HEK293 (cell line): ENCODE measurements around the gene KIAA0319L.
A peak's percentile ranks its signal among the peaks of the same experiment; 100 is the strongest.

Experiments
- BCL11B ChIP-seq: fragments of 450-650 bp; formaldehyde crosslinking; IDR thresholded peaks from 2 replicates; pipeline ENCODE4 v1.5.1; 2016; ENCODE audit warnings: low read depth, missing biosample characterization, missing genetic modification characterization
- GLI2 ChIP-seq: fragments of 450-650 bp; formaldehyde crosslinking; IDR thresholded peaks from 2 replicates; pipeline ENCODE4; 2017; ENCODE audit warnings: missing biosample characterization, missing genetic modification characterization, low read depth, borderline replicate concordance
- KLF7 ChIP-seq: fragments of 450-650 bp; formaldehyde crosslinking; IDR thresholded peaks from 2 replicates; pipeline ENCODE4 v1.5.1; 2016; ENCODE audit warnings: missing biosample characterization, missing genetic modification characterization, borderline replicate concordance
- MZF1 ChIP-seq: fragments of 450-650 bp; formaldehyde crosslinking; IDR thresholded peaks from 2 replicates; pipeline ENCODE4 v1.5.1; 2017; ENCODE audit warnings: missing biosample characterization, missing genetic modification characterization, borderline replicate concordance
- PATZ1 ChIP-seq: fragments of 450-650 bp; formaldehyde crosslinking; IDR thresholded peaks from 2 replicates; pipeline ENCODE4 v1.5.1; 2016; ENCODE audit warnings: missing biosample characterization, missing genetic modification characterization
- SP3 ChIP-seq: fragments of 450-650 bp; formaldehyde crosslinking; IDR thresholded peaks from 2 replicates; pipeline ENCODE4 v1.5.1; 2016; ENCODE audit warnings: missing biosample characterization, missing genetic modification characterization
- ZBTB44 ChIP-seq: fragments of 450-650 bp; IDR thresholded peaks from 2 replicates; pipeline ENCODE4 v1.5.1; 2018; ENCODE audit warnings: missing biosample characterization, mild to moderate bottlenecking, missing genetic modification characterization
- ZBTB48 ChIP-seq: fragments of 450-650 bp; formaldehyde crosslinking; IDR thresholded peaks from 2 replicates; pipeline ENCODE4 v1.5.1; 2016; ENCODE audit warnings: missing biosample characterization, missing genetic modification characterization
- ZBTB49 ChIP-seq: fragments of 450-650 bp; formaldehyde crosslinking; IDR thresholded peaks from 2 replicates; pipeline ENCODE4 v1.5.1; 2016; ENCODE audit warnings: missing biosample characterization, missing genetic modification characterization, low read depth
- ZBTB6 ChIP-seq: fragments of 450-650 bp; formaldehyde crosslinking; IDR thresholded peaks from 2 replicates; pipeline ENCODE4 v1.5.1; 2017; ENCODE audit warnings: missing biosample characterization, missing genetic modification characterization
- ZBTB8A ChIP-seq: fragments of 450-650 bp; formaldehyde crosslinking; IDR thresholded peaks from 2 replicates; pipeline ENCODE4 v1.5.1; 2016; ENCODE audit warnings: missing biosample characterization, missing genetic modification characterization
- ZFP37 ChIP-seq: fragments of 450-650 bp; formaldehyde crosslinking; IDR thresholded peaks from 2 replicates; pipeline ENCODE4 v1.5.1; 2016; ENCODE audit warnings: missing biosample characterization, missing genetic modification characterization
- ZFP41 ChIP-seq: fragments of 450-650 bp; formaldehyde crosslinking; IDR thresholded peaks from 2 replicates; pipeline ENCODE4 v1.5.1; 2016; ENCODE audit warnings: missing biosample characterization, missing genetic modification characterization, borderline replicate concordance
- ZFP69B ChIP-seq: fragments of 450-650 bp; formaldehyde crosslinking; IDR thresholded peaks from 2 replicates; pipeline ENCODE4 v1.5.1; 2016; ENCODE audit warnings: missing biosample characterization, missing genetic modification characterization
- ZNF146 ChIP-seq: fragments of 450-650 bp; formaldehyde crosslinking; IDR thresholded peaks from 2 replicates; pipeline ENCODE4 v1.5.1; 2016; ENCODE audit warnings: missing biosample characterization, missing genetic modification characterization
- ZNF239 ChIP-seq: fragments of 450-650 bp; formaldehyde crosslinking; IDR thresholded peaks from 2 replicates; pipeline ENCODE4 v1.5.1; 2016; ENCODE audit warnings: missing biosample characterization, missing genetic modification characterization
- ZNF449 ChIP-seq: fragments of 450-650 bp; formaldehyde crosslinking; IDR thresholded peaks from 2 replicates; pipeline ENCODE4 v1.5.1; 2017; ENCODE audit warnings: missing biosample characterization, mild to moderate bottlenecking, missing genetic modification characterization, moderate library complexity
- ZNF473 ChIP-seq: fragments of 450-650 bp; formaldehyde crosslinking; IDR thresholded peaks from 2 replicates; pipeline ENCODE4 v1.5.1; 2017; ENCODE audit warnings: missing biosample characterization, missing genetic modification characterization
- ZNF488 ChIP-seq: fragments of 450-650 bp; formaldehyde crosslinking; IDR thresholded peaks from 2 replicates; pipeline ENCODE4 v1.5.1; 2016; ENCODE audit warnings: missing biosample characterization, missing genetic modification characterization
- ZNF529 ChIP-seq: fragments of 450-650 bp; formaldehyde crosslinking; IDR thresholded peaks from 2 replicates; pipeline ENCODE4 v1.5.1; 2017; ENCODE audit warnings: missing genetic modification characterization, missing biosample characterization; ENCODE audit not compliant: insufficient replicate concordance
- ZNF555 ChIP-seq: fragments of 450-650 bp; formaldehyde crosslinking; conservative IDR thresholded peaks from 2 replicates; pipeline ENCODE4 v1.5.1; 2017; ENCODE audit warnings: missing biosample characterization, mild to moderate bottlenecking, missing genetic modification characterization, inconsistent platforms
- ZNF560 ChIP-seq: fragments of 450-650 bp; formaldehyde crosslinking; IDR thresholded peaks from 2 replicates; pipeline ENCODE4 v1.5.1; 2017; ENCODE audit warnings: missing biosample characterization, missing genetic modification characterization, borderline replicate concordance
- ZNF610 ChIP-seq: fragments of 450-650 bp; formaldehyde crosslinking; IDR thresholded peaks from 2 replicates; pipeline ENCODE4 v1.5.1; 2016; ENCODE audit warnings: missing biosample characterization, missing genetic modification characterization, borderline replicate concordance
- ZNF623 ChIP-seq: fragments of 450-650 bp; formaldehyde crosslinking; IDR thresholded peaks from 2 replicates; pipeline ENCODE4 v1.5.1; 2016; ENCODE audit warnings: missing biosample characterization, missing genetic modification characterization
- ZNF664 ChIP-seq: fragments of 450-650 bp; formaldehyde crosslinking; IDR thresholded peaks from 2 replicates; pipeline ENCODE4 v1.5.1; 2016; ENCODE audit warnings: missing biosample characterization, missing genetic modification characterization
- ZNF692 ChIP-seq: fragments of 450-650 bp; formaldehyde crosslinking; IDR thresholded peaks from 2 replicates; pipeline ENCODE4 v1.5.1; 2016; ENCODE audit warnings: missing biosample characterization, missing genetic modification characterization
- ZNF76 ChIP-seq: fragments of 450-650 bp; formaldehyde crosslinking; IDR thresholded peaks from 2 replicates; pipeline ENCODE4; 2016; ENCODE audit warnings: low read depth, missing biosample characterization, missing genetic modification characterization, borderline replicate concordance
- ZNF785 ChIP-seq: fragments of 450-650 bp; formaldehyde crosslinking; IDR thresholded peaks from 2 replicates; pipeline ENCODE4 v1.5.1; 2016; ENCODE audit warnings: missing biosample characterization, missing genetic modification characterization
- ZNF837 ChIP-seq: fragments of 450-650 bp; formaldehyde crosslinking; IDR thresholded peaks from 2 replicates; pipeline ENCODE4 v1.5.1; 2016; ENCODE audit warnings: missing biosample characterization, missing genetic modification characterization
- ZNF843 ChIP-seq: fragments of 450-650 bp; formaldehyde crosslinking; IDR thresholded peaks from 2 replicates; pipeline ENCODE4 v1.5.1; 2016; ENCODE audit warnings: missing biosample characterization, missing genetic modification characterization

The KIAA0319L gene

GRCh38 chr1:35406103-35406502 lies 151.1 kb downstream of the KIAA0319L start (continued):
- no peak for TF ChIP-seq PATZ1 (tag by site-specific recombination)
- TF ChIP-seq ZNF837 (tag by site-specific recombination), result no peak
- TF ChIP-seq ZNF692 (tag by site-specific recombination), result 0 out of 2 replicates have a peak, but pooled peaks have one; percentile 39
- TF ChIP-seq KLF7 (tag by site-specific recombination), result no peak
- no peak for TF ChIP-seq ZBTB48 (tag by site-specific recombination)
- no peak for TF ChIP-seq ZBTB49 (tag by site-specific recombination)
- no peak for TF ChIP-seq ZNF785 (tag by site-specific recombination)
- TF ChIP-seq ZNF76 (tag by site-specific recombination), result no peak
- 0 out of 2 replicates have a peak, but pooled peaks have one; percentile 10 for TF ChIP-seq ZNF664 (tag by site-specific recombination)
- peak; percentile 62; the same call in 1 of the 2 replicates for TF ChIP-seq GLI2
- TF ChIP-seq ZFP37 (tag by site-specific recombination), result no peak
- no peak for TF ChIP-seq ZFP41 (tag by site-specific recombination)
- TF ChIP-seq ZNF623, result no peak
- no peak for TF ChIP-seq ZNF529
- TF ChIP-seq MZF1 (tag by site-specific recombination), result peak; percentile 70; the same call in 1 of the 2 replicates
- no peak for TF ChIP-seq ZNF146 (tag by site-specific recombination)
- no peak for TF ChIP-seq ZBTB8A
- TF ChIP-seq ZNF610 (tag by site-specific recombination), result no peak
- no peak for TF ChIP-seq ZNF239 (tag by site-specific recombination)
- TF ChIP-seq ZNF560 (tag by site-specific recombination), result no peak
- no peak for TF ChIP-seq BCL11B (tag by site-specific recombination)
- no peak for TF ChIP-seq SP3 (tag by site-specific recombination)
- no peak for TF ChIP-seq ZNF488
- TF ChIP-seq ZNF843 (tag by site-specific recombination), result peak; percentile 72
- TF ChIP-seq ZNF555, result no peak
- no peak for TF ChIP-seq ZFP69B (tag by site-specific recombination)
- no peak for TF ChIP-seq ZBTB6
- TF ChIP-seq ZNF449, result no peak
- no peak for TF ChIP-seq ZNF473 (tag by site-specific recombination)
- peak; percentile 78 for TF ChIP-seq ZBTB44 (tag by site-specific recombination)
